T-helper 9 cell (primary cell): ENCODE results near the gene FST.

Experiments used
- DNase-seq: peaks from one replicate; pipeline ENCODE4 v3.0.0-alpha.2; 2020

The FST gene

DNA sequence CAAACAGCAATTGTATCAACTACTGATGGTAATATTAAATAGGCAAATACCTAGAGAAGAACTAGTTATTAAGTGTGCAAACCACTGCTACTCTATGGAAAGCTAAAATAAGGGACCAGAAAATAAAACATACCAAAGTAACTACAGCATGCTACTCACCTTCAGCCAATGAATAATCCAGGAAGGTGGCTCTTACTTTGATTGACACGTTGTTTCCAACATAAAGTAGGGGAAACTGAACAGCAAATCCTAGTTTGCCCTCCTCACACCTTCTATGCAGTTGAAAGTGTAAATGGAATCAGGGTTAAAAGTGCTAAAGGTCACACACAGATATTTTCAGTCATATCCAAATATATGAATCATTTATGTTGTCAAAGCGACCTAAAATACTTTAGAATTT lies 5.1 kb upstream of the FST start:
- no peak for DNase-seq

DNA sequence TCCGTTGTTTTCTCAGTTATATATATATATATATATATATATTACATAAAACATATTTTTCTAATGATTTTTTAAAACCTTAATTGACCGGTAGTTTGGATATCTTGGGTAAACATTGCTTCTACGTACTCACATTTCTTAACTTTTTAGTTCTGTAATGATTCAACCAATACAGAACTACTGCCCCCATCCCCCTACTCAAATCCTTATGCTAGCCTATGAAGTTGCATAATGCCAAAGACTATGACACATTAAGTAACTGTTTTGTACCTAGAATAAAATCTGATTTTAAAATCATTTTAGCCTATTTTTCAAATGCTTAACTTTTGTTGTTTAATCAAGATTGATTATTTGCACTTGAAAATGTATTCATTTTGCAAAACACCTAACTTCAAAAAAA lies 4.4 kb upstream of the FST start:
- DNase-seq: no peak

DNA sequence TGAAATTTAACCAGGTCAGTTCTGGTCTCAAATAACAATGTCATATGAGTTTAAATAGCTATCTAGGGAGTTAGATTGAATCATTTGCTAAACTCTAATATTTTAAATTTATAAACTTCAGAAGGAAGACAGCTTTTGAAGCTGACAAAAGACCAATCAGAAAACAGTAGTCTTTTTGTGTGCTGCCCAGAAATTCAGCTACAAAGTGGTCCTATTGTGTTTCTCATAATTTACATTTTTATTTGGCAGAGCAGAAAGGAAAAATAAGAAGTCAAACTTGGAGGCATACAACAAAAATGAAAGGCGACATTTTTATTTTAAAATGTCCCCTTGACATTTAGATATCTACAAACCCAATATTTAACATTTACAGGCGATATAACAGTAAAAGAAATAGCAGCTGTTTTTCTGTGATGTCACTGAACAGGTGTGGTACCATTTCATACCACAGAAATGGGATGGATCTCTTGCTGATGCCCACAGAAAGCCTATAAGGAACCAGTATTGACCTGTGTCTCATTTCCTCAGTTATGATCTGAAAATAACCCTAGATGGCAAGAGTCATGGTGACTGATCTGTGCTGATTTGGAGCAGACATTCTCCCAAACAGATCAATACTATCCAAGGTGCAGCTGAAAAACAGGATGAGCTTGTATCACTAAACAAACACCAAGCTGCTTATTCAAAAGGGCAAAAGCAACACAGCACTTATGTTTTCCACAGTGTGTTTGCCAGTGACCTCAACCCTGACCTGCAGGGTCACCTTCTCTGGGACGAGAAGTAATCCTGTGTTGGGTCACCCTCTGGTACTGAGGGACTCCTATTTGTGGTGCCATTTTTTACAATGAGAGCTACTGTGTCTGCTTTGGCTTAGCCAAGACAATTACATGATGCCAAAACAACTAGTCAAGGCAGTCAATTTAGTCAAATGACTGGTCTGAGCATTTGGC lies 3.6 kb upstream of the FST start:
- no peak for DNase-seq

DNA sequence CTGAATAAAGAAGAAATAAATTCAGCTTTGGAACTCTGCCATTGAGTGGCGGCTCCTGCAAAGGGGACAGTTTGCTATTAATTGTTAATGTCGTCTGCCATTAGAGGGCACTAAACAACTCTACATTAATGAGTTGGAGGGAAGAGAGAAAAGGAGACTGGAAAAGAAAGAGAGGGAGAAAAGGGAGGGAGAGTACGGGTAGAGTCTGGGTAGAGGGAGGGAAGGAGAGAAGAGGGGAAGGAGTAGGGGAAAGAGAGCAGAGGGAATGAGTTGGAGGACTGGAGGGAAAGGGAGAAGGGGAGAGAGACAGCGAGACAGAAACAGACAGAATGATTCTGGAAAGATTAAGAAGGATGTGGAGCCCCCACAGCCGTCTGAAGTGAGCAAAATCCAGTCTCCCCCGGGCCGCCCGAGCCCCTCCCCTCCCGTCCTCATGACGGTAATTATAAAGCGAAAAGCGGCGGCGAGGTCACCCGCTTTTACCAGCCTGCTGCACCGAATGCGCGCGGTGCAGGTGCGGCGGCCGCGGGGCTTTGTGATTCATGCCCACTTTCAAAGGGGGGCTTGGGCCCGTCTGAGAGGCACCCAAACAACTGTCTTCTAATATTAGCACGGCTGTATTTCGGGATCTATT lies 1.9 kb upstream of the FST start:
- no peak for DNase-seq

DNA sequence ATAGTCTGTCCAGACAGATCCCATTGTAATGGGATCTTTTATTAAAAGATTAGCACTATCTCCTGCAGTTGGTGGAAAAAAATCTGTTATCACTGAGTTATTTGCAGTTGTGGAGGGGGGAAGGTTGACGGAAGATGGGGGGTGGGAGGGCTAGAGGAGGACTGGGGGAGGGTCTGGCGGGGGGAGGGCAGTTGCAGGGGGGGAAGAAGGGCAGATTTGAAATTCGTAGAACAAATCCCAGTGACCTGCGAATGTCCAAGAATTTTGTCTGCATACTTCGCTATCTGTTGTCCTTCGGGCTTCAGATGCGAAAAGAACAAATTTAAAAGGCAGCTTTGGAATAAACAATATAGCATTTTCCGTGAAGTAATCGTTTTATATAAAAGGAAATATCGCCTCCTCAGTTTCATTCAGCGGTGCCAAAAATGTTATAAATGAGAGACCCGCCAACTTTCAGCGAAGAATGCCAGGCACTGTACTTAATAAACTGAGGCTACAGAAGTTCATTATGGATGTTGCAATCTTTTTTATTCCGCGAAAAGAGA lies 1.3 kb upstream of the FST start:
- no peak for DNase-seq

DNA sequence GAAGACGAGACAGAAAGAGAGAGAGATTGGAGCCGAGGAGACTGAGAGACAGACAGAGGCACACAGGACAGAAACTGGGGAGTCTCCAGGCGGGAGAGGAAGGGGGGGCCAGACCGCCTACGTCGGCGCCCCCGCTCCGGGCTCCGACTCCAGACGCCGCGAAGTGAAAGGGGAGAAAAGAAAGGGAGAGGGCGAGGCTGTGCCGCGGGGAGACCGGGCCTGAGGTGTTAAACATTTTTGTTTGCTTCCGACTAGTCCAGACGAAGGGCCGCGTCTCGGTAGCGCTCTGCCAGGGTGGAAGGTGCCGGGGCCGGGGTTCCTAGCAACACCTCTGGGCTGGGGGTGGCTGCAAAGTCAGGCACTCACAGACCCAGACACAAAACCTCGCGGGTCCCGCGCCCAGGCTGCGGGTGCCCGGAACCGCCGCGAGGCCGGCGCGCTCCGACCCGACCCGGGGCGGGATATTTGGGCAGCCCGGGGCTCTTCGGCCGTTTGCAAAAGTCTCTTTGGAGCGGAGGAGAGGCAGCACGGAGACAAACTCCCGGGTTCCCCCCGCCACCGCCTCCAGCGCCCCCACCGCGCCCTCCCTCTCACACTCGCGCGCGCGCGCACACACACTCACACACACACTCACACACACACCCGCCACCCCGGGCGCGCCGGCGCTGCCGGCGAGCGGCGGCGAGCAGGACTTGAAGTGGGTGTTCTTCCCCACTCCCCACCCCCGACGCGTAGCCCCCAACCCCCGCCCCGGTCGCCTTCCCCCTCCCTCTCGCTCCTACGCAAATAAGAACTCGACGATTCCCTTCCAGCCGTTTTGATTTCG lies 626 bp upstream of the FST start:
- DNase-seq: no peak

DNA sequence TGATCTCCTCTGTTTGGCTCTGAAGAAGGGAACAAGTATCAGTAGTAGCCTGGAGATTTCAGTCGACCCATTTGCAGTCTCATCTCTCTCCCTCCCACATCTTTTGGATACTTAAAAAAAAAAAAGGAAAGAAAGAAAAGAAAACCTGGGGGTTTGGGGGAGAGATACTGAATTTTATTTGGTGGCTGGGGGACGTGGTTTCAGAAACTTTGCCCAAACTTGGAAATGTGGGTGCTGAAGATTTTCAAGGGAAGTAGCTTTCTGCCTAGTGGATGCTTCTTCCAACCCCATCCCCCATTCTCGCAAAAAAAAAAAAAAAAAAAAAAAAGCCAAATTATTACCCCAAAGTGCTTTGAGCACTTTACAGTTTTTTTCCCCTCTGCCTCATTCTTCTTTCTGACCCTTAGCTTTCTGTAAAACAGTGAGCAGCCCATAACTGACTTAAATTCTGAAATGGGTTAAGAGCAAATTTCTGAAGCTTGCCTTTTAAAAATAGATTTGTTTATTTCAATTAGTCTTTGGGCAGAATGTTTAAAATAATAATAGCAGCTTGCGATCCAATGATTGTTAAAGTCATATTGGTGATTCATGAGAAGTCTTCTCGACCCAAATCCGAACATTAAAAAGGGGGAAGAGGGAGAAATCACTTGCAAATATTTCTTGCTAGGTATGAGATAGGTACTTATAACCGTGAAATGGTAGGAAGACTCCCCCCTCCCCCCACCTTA lies 894 bp downstream of the FST start:
- DNase-seq: no peak

DNA sequence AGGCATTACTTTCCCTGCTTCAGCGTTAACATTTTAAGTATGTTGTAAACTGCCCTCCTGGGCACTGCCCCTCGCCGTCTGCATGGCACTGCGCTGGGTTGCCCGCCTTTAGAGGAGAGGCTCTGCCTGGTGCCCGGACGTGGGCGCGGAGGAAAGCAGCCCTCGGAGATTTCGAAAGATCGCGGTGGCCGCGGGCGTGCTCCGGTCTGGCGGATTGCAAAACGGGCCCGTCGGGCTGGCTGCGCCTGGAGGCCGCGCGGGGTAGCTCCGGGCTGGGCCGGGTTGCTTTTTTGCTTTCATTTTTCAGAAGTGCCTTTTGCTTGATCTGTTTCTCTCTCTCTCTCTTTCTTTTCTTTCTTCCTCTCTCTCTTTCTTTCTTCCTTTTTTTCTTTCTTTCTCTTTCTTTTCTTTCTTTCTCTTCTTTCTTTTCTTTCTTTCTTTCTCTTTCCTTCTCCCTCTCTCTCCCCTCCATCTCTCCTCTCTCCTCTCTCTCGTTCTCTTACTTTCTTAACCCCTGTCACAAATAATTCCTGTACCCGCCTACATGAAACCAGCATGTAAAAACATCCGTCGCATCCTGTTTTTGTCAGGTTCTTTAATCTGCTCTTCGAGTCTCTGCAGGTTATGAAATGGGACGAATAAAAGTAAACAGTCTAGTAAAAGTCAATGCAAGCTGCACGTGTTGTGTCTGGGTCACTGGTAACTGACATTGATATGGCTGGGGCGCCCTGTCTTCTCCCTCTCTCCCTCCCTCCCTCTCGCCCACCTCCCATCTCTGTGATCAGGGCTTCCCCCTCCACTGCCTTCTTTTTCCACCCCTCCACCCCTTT lies 1.7 kb downstream of the FST start:
- DNase-seq: peak; percentile 16

DNA sequence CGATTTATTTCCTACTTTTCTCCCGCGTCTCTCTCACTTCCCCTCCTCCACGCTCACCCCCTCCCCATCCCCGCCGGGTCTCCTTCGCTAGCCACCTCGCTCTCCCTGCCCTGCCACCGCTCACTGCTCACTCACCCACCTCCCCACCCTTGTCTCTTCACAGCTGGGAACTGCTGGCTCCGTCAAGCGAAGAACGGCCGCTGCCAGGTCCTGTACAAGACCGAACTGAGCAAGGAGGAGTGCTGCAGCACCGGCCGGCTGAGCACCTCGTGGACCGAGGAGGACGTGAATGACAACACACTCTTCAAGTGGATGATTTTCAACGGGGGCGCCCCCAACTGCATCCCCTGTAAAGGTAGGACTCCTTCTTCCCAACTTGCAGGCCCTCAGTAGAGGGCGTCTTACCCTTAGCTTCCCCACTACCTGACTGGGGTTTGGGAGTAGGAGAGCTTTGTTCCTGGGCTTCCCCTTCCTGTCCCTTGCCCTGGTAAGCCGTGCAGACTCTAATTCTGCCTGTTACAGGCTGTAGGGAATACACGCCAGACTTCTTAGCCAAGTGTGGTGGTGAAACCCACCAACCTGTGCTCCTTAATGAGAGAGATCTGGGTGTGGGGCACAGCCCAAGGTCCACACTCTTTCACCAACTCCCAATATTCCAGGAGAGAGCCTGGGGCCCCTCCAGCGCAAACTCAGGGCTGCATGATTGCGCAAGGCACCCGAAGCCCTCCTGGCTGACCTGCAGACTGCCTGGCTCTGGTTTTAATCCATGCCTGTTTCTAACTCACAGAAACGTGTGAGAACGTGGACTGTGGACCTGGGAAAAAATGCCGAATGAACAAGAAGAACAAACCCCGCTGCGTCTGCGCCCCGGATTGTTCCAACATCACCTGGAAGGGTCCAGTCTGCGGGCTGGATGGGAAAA lies 2.5 kb downstream of the FST start:
- DNase-seq: no peak

DNA sequence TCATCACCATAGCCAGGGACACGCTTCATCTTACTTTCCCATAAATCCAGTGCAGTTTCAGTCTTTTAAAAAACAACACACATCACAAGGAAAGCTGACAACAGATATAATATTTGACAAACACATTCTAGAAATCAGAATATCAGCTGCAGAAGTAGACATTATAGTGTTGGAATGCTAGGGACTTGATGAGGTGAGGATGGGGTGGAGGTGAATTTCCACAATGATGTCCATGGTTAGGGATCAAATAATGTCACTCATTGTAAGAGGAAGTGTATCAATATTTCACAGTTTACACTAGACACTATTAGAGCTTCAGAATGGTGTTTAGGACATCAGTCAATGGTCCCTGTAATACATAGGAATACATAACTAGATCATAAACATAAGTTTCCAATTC lies 7.0 kb downstream of the FST start:
- DNase-seq: no peak

DNA sequence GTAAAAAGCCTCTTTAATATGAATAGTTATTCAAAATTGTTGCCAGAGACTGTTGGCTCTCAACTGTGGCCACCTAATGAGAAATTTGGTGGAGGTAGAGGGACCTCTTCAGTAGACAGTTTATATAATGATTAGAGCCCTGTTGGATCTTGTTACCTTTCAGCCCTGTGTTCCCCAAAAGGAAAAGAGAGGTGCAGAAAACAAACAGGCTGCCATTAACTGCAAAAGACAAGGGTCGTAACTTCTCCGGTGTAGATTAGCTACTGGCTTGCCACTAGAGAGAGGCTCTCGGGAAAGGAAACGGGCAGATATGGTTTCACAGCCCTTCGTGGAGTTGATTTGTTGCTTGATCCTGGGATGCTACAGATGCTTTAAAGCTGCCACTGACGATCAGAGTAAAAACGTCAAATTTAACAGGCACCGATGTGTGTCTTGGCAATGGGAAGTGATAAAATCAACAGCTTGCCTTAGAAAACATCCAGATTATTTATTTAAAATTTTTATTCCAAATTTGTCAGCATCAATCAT lies 7.8 kb downstream of the FST start:
- no peak for DNase-seq

DNA sequence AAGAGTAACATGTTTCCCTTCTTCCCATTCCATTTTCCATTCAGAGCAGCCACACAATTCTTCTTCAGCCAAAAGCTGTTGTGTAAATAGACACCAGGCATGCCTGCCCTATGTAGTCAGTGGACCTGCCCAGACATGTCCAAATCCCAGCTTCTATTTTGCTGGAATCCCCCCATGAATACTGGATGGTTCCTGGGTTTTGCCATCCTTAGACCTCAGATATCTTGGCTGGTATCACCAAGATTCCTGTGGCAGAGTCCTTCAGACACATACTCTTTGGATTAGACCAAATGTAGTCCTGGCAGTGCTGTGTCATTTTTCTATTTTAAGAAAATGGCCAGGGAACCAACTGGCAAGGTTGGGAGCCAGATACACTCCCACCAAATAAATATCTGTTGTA lies 10.3 kb downstream of the FST start:
- DNase-seq: no peak

DNA sequence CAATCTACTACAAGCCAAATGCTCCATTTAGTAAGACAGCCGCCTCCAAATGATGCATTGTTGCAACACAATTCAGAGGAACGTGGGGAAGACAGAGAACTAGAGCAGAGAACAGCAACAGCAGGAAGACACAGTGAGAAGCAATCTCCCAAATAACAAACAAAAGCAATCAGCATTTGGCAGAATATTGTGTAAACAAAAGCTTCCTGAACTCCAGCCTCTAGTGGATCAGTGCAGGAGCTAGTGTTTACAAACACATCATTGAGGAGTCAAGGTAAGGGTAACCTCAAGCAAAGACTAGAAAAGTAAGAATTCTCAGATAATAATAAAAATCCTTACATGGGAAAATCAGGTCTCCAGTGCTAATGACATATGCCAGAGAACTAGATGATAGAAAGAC lies 20.6 kb downstream of the FST start:
- DNase-seq: no peak

DNA sequence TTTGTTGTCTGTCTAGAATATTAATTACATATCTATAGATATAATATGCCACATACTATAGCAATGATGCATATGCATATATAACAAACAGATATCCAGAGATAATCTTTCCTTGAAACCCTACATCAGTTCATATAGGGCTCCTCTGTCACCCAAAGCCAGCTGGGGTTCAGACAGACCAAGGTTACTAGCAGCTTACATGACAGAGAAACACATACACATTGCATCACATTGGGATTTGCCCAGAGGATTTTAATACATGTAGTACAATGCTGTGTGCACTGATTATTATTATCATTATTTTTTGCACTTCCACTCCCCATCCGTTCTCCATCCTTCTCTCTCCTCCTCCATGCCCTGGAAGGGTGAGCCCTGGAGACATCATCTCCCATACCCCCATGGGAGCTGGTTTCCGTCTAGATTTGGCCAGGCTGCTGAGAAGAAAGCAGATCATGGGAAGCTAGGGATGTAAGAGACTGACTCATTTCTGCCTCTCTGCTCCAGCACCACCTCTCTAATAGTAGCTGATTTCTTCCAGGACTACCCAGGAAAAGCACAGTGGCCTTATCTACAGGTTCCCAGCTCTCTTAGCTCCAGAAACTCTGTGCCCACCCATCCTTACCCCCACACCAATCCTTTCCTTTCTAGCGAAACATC lies 23.3 kb downstream of the FST start:
- no peak for DNase-seq

DNA sequence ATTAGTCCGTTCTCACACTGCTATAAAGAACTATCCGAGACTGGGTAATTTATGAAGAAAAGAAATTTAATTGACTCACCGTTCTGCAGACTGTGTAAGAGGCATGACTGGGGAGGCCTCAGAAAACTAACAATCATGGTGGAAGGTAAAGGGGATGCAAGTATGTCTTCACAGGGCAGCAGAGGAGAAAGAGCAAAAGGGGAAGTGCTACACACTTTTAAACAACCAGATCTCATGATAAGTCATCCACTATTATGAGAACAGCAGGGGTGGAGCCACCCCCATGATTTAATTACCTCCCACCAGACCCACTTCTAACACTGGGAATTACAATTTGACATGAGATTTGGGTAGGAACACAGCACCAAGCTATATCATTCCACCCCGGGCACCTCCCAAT lies 26.6 kb downstream of the FST start:
- DNase-seq: no peak

DNA sequence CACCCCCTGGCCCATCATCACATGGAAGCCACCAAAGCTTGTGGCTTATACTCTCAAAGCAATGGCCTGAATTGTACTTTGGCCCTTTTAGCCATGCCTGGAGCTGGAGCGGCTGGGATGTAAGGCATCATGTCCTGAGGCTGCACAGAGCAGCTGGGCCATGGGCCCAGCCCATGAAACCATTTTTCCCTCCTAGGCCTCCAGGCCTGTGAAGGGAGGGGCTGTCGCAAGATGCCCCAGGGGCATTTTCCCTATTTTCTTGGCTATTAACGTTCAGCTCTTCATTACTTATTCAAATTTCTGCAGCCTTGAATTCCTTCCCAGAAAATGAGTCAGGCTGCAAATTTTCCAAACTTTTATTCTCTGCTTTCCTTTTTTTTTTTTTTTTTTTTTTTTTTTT lies 27.7 kb downstream of the FST start:
- no peak for DNase-seq

DNA sequence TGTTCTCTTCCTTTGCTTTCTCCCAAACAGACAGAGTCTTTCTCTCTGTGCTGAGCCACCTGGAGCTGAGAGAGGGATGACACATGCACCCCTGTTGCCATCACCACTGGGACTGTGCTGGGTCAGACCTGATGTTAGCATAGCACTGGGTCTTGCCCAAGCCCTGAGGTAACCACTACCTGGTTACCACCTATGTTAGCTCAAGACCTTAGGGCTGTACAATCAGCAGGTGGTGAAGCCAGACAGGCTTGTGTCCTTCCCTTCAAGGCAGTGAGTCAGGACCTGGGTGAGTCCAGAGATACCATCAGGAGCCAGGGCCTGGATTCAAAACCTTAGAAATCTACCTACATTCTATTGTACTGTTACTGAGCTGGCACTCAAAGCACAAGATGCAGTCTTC lies 32.1 kb downstream of the FST start:
- no peak for DNase-seq

DNA sequence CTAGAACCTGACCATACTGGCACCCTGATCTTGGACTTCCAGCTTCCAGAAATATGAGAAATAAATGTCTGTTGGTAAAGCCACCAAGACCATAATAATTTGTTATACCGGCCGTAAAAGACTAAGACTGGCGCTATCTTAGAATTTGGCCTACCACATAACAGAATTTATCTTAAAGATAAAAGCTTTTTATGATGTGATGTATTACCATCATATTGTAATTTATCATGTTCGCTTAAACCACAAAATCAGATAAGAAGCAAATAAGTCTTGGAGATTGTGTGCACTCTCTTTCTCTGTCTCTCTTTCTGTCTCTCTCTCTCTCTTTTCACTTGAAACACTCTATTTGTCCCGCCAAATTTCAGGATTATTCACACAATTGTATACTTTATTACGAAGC lies 35.6 kb downstream of the FST start:
- no peak for DNase-seq

DNA sequence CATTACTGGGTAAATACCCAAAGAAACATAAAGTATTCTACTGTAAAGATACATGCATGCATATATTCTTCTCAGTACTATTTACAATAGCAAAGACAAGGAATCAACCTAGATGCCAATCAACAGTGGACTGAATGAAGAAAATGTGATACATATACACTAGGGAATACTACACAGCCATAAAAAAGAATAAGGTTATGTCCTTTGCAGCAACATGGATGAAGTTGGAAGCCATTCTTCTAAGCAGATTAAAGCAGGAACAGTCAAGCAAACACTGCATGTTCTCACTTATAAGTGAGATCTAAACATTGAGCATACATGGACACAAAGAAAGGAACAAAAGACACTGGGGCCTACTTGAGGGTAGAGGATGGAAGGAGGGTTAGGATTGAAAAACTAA lies 40.4 kb downstream of the FST start:
- DNase-seq: no peak
